Esophagus (tissue), 2 donors: ENCODE data around the gene BRAP. TPM values are rescaled to one million over a fixed set of nuclear protein-coding genes. Genes with fewer than 3 reads are reported as not detected.
"Not testable (repeated sequence)": the region's sequence is repeated elsewhere in the genome, so short reads cannot be mapped to it uniquely, and the experiment has no call there.

Source experiments
- H3K27ac ChIP-seq, 2 donors: one replicate each; pipeline ENCODE4 v1.5.1; 2013; ENCODE audit warnings: low read depth in 2 of 2, mild to moderate bottlenecking in 2 of 2, inconsistent platforms in 1 of 2, low read length in 1 of 2, moderate library complexity in 1 of 2
- H3K27me3 ChIP-seq, 2 donors: one replicate each; pipeline ENCODE4 v1.6.1; 2013; ENCODE audit warnings: low read length in 2 of 2, control low read depth in 1 of 2, mild to moderate bottlenecking in 1 of 2; ENCODE audit not compliant: insufficient read depth in 2 of 2, control insufficient read depth in 1 of 2
- H3K36me3 ChIP-seq, 2 donors: one replicate each; pipeline ENCODE4 v1.6.1; 2013; ENCODE audit warnings: low read length in 1 of 2; ENCODE audit not compliant: control insufficient read depth in 2 of 2, insufficient read depth in 2 of 2
- H3K4me1 ChIP-seq, 2 donors: one replicate each; pipeline ENCODE4 v1.6.1; 2013; ENCODE audit warnings: low read length in 1 of 2; ENCODE audit not compliant: control insufficient read depth in 2 of 2, insufficient read depth in 2 of 2
- H3K4me3 ChIP-seq, 2 donors: one replicate each; pipeline ENCODE4 v1.5.1; 2013; ENCODE audit warnings: low read length in 2 of 2, mild to moderate bottlenecking in 2 of 2, low read depth in 1 of 2, moderate library complexity in 1 of 2
- H3K9me3 ChIP-seq, 2 donors: one replicate each; pipeline ENCODE4 v1.6.1; 2013; ENCODE audit warnings: mild to moderate bottlenecking in 2 of 2, low read depth in 1 of 2, low read length in 1 of 2, moderate library complexity in 1 of 2; ENCODE audit not compliant: control insufficient read depth in 2 of 2, insufficient read depth in 1 of 2
- WGBS, 2 donors: extraction: QIAGEN DNeasy Blood & Tissue Kit; methylation state at CpG; one replicate each; pipeline ENCODE4 v1.1.7; 2013; 5-methylcytosine and 5-hydroxymethylcytosine counted together
- polyA plus RNA-seq, 2 donors: library from polyadenylated mRNA; stranded (reverse); fragments of 200-250 nt; gene quantifications; one replicate each; pipeline ENCODE4 v1.2.3, GENCODE V29; 2013
- donor health status: healthy with polysubstance abuse.
- donor health status: Bipolar disorder and iron deficiency.

BRAP gene
- polyA plus RNA-seq, 2 donors: 7.6 to 8.5 TPM

DNA sequence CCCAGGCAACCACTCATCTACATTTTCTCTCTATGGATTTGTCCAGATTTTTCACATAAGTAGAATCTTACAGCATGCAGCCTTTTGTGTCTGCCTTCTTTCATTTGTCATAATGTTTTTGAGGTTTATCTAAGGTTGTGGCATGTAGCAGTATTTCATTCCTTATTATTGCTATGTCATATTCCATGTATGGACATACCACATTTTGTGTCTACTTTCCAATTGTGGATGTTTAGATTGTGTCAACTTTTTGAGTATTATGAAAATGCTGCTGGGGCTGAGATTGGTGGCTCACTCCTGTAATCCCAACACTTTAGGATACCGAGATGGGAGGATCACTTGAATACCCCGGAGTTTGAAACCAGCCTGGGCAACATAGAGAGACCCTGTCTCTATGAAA, 83.4 kb downstream of the BRAP start:
- Histone ChIP-seq H3K36me3 (no peaks in the 10 kb centered on the region), H3K27ac (no peak overlapping the region)
- 97 to 100% methylated on average over 2 of the region's 2 CpGs for WGBS, 2 donors

DNA sequence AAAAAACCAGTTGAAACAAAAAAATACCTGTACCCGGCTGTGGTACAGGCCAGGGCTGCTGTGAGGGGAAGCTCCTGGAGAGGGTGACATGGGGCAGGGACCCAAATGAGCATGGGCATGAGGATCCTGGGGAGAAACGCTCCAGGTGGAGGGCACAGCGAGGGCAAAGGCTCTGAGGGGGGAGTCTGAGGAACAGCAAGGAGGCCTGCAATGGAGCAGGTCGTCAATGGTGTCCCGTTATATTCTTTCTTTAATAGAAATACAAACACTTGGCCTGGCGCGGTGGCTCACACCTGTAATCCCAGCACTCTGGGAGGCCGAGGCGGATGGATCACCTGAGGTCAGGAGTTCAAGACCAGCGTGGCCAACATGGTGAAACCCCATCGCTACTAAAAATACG, 84.8 kb downstream of the BRAP start:
- not testable (repeated sequence) for H3K36me3 ChIP-seq, H3K27me3 ChIP-seq, H3K4me3 ChIP-seq, H3K27ac ChIP-seq, H3K4me1 ChIP-seq, H3K9me3 ChIP-seq
- 92 to 94% methylated on average over 12 of the region's 12 CpGs for WGBS, 2 donors

More for the DNA sequence above, 83.4 kb downstream of the BRAP start:
- Histone ChIP-seq H3K27me3 (no peaks in the 10 kb centered on the region), H3K9me3 (no peaks in the 10 kb centered on the region), H3K4me1 (peaks cover 0 to under 1% of the 10 kb centered on the region in 2 donors), H3K4me3 (no peak overlapping the region)

DNA sequence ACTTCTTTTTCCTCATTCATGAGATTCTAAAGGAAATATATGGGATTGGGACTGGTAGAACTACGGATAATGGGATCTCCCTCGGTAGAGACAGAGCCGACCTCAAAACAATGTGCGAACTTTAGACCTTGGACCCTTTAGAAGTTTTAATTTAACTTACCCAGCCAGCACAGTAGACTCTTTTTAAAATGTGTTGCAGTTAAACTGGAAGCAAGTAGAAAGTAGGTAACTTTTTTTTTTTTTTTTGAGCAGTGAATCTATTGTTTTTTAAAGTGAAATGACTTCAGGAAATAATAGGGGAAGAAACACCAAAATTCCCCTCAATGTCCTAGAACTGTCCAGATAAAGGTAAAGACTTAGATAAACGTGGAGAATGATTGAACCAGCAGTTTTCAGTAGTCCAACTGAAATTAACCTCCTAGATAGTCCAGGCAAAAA, 85.5 kb downstream of the BRAP start:
- Histone ChIP-seq H3K4me3 (peak overlapping the region in 1 of 2 donors; percentile 92), H3K4me1 (peaks cover 0 to 2% of the 10 kb centered on the region in 2 donors), H3K27me3 (no peaks in the 10 kb centered on the region), H3K27ac (peak overlapping the region; percentile 99 to 100), H3K36me3 (no peaks in the 10 kb centered on the region), H3K9me3 (no peaks in the 10 kb centered on the region)
- WGBS, 2 donors: 9 to 10% methylated on average over 5 of the region's 5 CpGs

DNA sequence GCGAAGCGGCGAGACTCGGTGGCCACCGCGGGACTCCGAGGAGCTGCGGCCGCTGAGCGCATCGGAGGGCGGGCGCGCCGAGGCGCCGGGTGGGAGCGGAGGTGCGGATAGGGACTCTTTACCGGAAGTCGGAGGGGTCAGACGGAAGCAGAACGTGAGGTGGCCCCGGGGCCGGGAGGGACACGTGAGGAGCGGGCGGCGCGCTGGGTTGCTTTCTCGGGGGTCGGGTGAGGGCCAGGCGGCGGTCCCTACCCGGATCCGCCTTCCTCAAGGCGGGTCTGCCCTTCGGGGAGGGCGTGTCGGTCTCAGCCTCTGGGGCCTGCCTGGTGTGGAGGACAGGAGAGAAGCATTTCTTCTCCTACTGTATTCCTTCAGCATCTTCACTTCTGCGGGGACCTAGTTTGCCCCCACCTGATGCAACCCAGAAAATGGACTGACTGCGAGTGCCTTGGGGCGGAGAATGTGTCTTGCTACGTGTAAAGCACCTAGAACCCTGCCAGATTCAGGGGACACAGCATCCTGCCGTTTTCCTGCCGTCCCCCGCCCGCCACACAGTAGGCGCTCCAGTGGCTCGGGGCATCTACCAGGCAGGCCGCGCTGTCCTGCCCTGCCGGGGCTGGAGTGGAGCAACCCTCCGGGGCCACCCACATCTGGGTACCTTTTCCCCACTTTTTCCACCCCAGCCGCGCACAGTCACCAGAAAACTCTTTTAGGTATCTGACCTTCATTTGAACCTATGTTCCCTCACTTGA, 86.1 kb downstream of the BRAP start:
- no peaks in the 10 kb centered on the region for H3K36me3 ChIP-seq
- H3K4me1 ChIP-seq: peaks cover 0 to 2% of the 10 kb centered on the region in 2 donors
- H3K27ac ChIP-seq: peak overlapping the region; percentile 99 to 100
- H3K4me3 ChIP-seq: peak overlapping the region; percentile 92 to 99
- H3K27me3 ChIP-seq: no peaks in the 10 kb centered on the region
- 0 to 1% methylated on average over 42 to 56 of the region's 56 CpGs for WGBS, 2 donors
- no peaks in the 10 kb centered on the region for H3K9me3 ChIP-seq

DNA sequence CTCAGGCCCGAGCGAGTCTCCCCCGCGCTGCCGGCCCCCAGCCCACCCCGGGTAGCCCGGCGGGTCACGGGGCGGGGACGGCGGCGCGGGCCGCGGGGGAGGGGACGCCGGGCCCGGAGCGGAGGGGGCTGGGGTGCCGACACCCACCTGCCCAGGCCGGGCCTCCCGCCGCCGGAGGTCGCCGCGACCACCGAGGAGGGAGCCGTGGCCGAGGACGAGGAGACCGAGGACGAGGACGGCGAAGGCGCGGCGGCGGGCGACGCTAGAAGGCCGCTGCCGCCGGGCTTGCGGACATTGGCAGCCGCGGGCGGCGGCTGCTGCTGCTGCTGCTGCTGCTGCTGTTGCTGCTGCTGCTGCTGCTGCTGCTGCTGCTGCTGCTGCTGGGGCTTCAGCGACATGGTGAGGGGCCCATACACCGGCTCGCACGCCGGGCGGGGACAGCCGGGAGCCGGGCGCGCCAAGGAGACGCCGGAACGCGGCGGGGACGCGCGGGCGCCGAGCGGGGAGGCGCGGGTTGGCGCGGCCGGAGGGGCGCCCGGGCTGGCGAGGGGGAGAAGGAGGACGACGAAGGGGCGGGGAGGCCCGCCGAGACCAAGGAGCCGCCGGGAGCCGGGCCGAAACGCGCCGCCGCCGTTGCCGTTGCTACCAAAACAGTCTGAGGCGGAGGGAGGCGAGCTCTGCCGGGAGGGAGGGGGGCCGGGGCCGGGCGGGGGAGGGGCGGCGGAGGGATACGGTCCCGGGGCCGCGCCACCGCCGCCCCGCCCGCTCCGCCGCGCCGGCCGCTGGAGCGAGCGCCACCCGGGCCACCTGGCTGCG, 86.9 kb downstream of the BRAP start, which contains the start of gene ATXN2:
Gene ATXN2, minus strand, starts transcription at position 679 of the 816 bp plus-strand sequence. Its CDS starts 281 bp downstream, at position 398.
- H3K4me3 ChIP-seq: peak within 1 kb of the TSS; percentile 92 to 99
- H3K27ac ChIP-seq: peak within 1 kb of the TSS; percentile 99 to 100
- no peaks in the 10 kb centered on the region for H3K9me3 ChIP-seq
- WGBS, 2 donors: 1% methylated on average over 76 to 119 of the region's 119 CpGs
- peaks cover 0 to 2% of the 10 kb centered on the region in 2 donors for H3K4me1 ChIP-seq
- H3K27me3 ChIP-seq: no peaks in the 10 kb centered on the region
- no peaks in the 10 kb centered on the region for H3K36me3 ChIP-seq

DNA sequence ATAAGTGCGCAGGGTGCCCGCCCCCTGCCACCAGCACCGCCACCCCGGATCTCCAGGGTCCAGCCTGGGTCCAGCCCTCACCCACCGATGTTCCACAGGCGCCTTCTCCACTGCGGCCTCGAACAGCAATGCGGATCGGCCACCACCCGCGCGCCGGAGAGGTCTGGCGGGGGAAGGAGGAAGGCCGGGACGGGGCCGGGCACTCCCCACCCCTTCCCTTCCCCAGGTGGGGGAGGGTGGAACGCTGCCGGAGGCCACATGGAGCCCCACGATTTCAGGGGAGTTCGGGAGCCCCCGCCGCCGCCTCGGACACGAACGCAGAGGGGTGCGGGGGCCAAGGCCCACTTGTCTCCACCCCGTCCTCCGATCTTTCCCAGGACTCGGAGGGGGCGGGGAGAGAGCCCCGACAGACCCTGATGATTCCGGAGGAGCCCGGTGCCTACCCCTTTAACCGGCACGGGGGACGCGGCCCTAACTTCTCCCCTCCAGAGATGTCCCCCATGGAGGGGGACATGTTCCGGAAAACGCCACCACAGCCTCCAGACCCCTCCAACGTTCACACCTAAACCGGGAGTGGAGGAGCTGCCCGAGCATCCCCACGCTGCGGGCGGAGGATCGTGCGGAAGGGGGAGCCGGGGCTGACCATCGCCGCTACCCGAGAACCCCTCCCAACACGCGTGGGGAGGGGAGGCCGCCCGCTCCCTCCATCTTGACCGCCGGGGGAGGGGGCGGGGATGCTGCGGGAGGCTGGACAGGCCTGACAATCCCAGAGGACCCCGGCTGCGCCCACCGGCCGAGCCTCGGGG, 87.7 kb downstream of the BRAP start:
- H3K4me1 ChIP-seq: peaks cover 0 to 2% of the 10 kb centered on the region in 2 donors
- H3K27me3 ChIP-seq: no peaks in the 10 kb centered on the region

DNA sequence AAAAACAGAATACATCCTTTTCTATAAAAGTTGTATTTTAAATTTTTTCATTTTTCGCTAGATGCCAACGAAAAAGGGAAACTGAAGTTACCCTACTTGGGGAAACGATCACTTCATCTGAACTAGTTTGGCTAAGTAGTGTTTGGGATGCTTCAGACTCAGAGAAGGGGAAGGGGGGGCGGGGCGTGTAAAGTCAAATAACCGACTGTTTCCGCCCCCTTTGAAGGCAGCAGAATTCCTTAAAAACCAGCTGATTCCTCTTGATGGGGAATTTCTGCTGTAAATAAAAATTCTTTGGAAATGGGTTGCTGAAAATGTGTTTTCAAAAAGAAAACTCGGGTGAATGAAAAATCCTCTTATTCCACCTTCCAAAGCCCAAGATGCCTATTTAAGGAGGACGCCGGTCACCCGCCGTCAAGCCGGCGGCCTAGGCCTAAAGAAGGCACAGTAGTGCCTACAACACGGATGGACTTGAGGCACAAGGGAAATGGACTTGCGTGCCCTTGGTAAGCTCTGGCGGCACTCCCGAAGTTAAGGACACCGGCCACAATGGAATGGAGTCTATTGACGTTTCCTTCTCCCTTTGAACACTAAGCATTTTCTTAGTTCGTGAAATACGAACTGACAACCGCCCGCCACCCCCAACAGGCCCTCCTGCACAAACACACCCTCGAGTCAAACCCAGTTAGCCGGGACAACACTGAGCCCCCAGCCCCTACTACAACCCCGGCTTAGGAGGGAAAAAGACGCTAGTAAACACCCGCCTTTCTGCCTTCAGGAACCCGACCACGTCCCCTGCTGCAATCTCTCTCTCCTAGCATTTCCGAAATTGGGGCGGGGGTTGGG, 88.5 kb downstream of the BRAP start:
- no peaks in the 10 kb centered on the region for H3K27me3 ChIP-seq
- no peaks in the 10 kb centered on the region for H3K36me3 ChIP-seq
- no peaks in the 10 kb centered on the region for H3K9me3 ChIP-seq
- H3K4me1 ChIP-seq: peaks cover 0 to 2% of the 10 kb centered on the region in 2 donors
- peak overlapping the region; percentile 99 to 100 for H3K27ac ChIP-seq
- H3K4me3 ChIP-seq: peak overlapping the region; percentile 92 to 99
- 4 to 7% methylated on average over 33 of the region's 33 CpGs for WGBS, 2 donors

More for the DNA sequence above, 87.7 kb downstream of the BRAP start:
- no peaks in the 10 kb centered on the region for H3K36me3 ChIP-seq
- H3K4me3 ChIP-seq: peak overlapping the region; percentile 92 to 99
- H3K27ac ChIP-seq: peak overlapping the region; percentile 99 to 100
- no peaks in the 10 kb centered on the region for H3K9me3 ChIP-seq
- 0% methylated on average over 58 to 67 of the region's 67 CpGs for WGBS, 2 donors

DNA sequence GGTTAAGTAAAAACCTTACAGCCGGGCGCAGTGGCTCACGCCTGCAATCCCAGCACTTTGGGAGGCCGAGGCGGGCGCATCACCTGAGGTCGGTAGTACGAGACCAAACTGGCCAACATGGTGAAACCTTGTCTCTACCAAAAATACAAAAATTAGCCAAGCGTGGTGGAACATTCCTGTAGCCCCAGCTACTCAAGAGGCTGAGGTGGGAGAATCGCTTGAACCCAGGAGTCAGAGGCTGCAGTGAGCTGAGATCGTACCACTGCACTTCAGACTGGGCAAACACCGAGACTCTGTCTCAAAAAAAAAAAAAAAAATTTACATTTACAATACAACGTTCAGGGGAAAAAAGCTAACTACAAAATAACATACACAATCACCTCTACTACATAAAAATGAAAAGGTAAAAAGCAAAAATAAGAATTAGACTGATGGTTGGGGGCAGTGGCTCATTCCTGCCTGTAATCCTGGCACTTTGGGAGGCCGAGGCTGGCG, 90.4 kb downstream of the BRAP start:
- not testable (repeated sequence) for H3K4me3 ChIP-seq, H3K4me1 ChIP-seq, H3K36me3 ChIP-seq, H3K9me3 ChIP-seq, H3K27ac ChIP-seq, H3K27me3 ChIP-seq
- 77 to 80% methylated on average over 15 of the region's 15 CpGs for WGBS, 2 donors
